DOHH2 (cell line): ENCODE data around the gene RILPL1.

Experiments
- CTCF ChIP-seq: fragments of 200-600 bp; sonication (generic); IDR thresholded peaks from one replicate; pipeline ENCODE4 v1.5.1; 2014; ENCODE audit warnings: antibody characterized with exemption, mild to moderate bottlenecking, low read depth, low read length; ENCODE audit not compliant: poor library complexity, severe bottlenecking
- EZH2phosphoT487 ChIP-seq: fragments of 200-600 bp; sonication (generic); IDR thresholded peaks from 2 replicates; pipeline ENCODE4 v1.6.1; 2017; ENCODE audit warnings: borderline replicate concordance, mild to moderate bottlenecking, antibody characterized with exemption, low read length, moderate library complexity, mixed read lengths

- TF ChIP-seq CTCF: no peak
- TF ChIP-seq EZH2phosphoT487: no peak
Observed at GRCh38 chr12:123450636-123451035, 82.9 kb downstream of the RILPL1 start.
